Heart left ventricle (tissue), 16 donors: ENCODE results near the gene BAIAP2L2. TPM values are rescaled to one million over a fixed set of nuclear protein-coding genes. Genes with fewer than 3 reads are reported as not detected.
A peak's percentile ranks its signal among the peaks of the same experiment; 100 is the strongest.

ENCODE experiments used
- ATAC-seq, 4 donors: fragments of 200-7000 bp; cut with Tn5 transposase; one replicate each; pipeline ENCODE4 v1.9.1; 2020 to 2022; ENCODE audit warnings: moderate library complexity in 4 of 4, mild to moderate bottlenecking in 3 of 4, moderate number of reproducible peaks in 1 of 4
- DNase-seq, 5 donors: peaks; one replicate each; pipeline ENCODE4 v3.0.0-alpha.2; 2020
- H3K27ac ChIP-seq, 12 donors: fragments of 200-600 bp; sonication (generic) in 4 of 12; one replicate each; pipeline versions ENCODE4 v1.5.0 to v1.8.0; 2016 to 2022; ENCODE audit warnings: mild to moderate bottlenecking in 2 of 12
- H3K27me3 ChIP-seq, 9 donors: fragments of 200-600 bp; sonication (generic) in 2 of 9; one replicate each; pipeline versions ENCODE4 v1.5.1 to v1.8.0; 2016 to 2022; ENCODE audit warnings: mild to moderate bottlenecking in 3 of 9
- H3K36me3 ChIP-seq, 9 donors: fragments of 200-600 bp; sonication (generic) in 2 of 9; one replicate each; pipeline versions ENCODE4 v1.5.0 to v1.8.0; 2018 to 2022; ENCODE audit warnings: mild to moderate bottlenecking in 2 of 9
- H3K4me1 ChIP-seq, 12 donors: fragments of 200-600 bp; sonication (generic) in 4 of 12; one replicate each; pipeline versions ENCODE4 v1.5.0 to v1.8.0; 2016 to 2022; ENCODE audit warnings: mild to moderate bottlenecking in 3 of 12
- H3K4me3 ChIP-seq, 12 donors: fragments of 200-600 bp; sonication (generic) in 4 of 12; one replicate each; pipeline versions ENCODE4 v1.5.0 to v1.8.0; 2017 to 2022; ENCODE audit warnings: mild to moderate bottlenecking in 9 of 12, moderate library complexity in 4 of 12
- H3K9me3 ChIP-seq, 12 donors: fragments of 200-600 bp; sonication (generic) in 4 of 12; one replicate each; pipeline versions ENCODE4 v1.5.0 to v1.8.0; 2016 to 2022; ENCODE audit warnings: mild to moderate bottlenecking in 1 of 12
- POLR2A ChIP-seq, 2 donors: fragments of 450-650 bp; IDR thresholded peaks; one replicate each; pipeline ENCODE4 v1.6.1; 2017; ENCODE audit warnings: antibody characterized with exemption in 2 of 2, mild to moderate bottlenecking in 2 of 2, moderate library complexity in 2 of 2
- WGBS, 4 donors: extraction: QIAGEN DNeasy Blood & Tissue Kit in 2 of 4; methylation state at CpG; one replicate each; pipeline versions ENCODE4 v1.1.5 to v1.1.7; 2013 to 2018; 5-methylcytosine and 5-hydroxymethylcytosine counted together
- intact Hi-C, 10 donors: fragments of 100-400 bp; cut with DNase I; formaldehyde crosslinking; loops; one replicate each; pipeline versions ENCODE4 v1.11.1 to v1.14.2; 2022
- polyA plus RNA-seq, 2 donors: library from polyadenylated mRNA; stranded (reverse); fragments of 200-250 nt; gene quantifications; one replicate each; pipeline ENCODE4 v1.2.3, GENCODE V29; 2013
- total RNA-seq, 9 donors: library from RNA; depleted of rRNA in 2 of 9; stranded (reverse); fragments of >200 nt in 2 of 9; fragmentation: NEBNext Ultra II Directional in 3 of 9; extraction: Animal tissue kit (Norgen Biotek cat#: 25700) in 3 of 9; gene quantifications; one replicate each; pipeline versions ENCODE4 v1.1.0 to v1.2.4, GENCODE V29; 2016 to 2023
- TF ChIP-seq, protein P1 (sequence below), 12 donors: fragments of 200-600 bp; sonication (generic) in 4 of 12; IDR thresholded peaks; one replicate each; pipeline versions ENCODE4 v1.5.0 to v1.8.0; 2018 to 2022; ENCODE audit warnings: antibody characterized with exemption in 12 of 12, mild to moderate bottlenecking in 5 of 12
- donor health status: ischemic (EF 13 %, LVEDD 7.1; RV severe dilation, severe dysfunction).
- donor health status: healthy with polysubstance abuse.
- donor health status: DM: no; HTN: yes; CAD: no.
- donor health status: DM: no; HTN: no; CAD: no.
- donor health status: ischemic (EF 25% LVEDD 6.9; RV normal size, moderate dysfunction).
- donor health status: ischemic (EF 25% LVEDD 5.7; RV mildly dilated, moderate dysfunction).
- donor health status: healthy.
- donor health status: DM: yes; HTN: yes; CAD: no.
- donor health status: ischemic (EF 35%, LVEDD 5.7; RV mildly dilated, moderate dysfunction).
- donor health status: nonischemic (EF 11% LVEDD 7.7; RV severe dilation, severe dysfunction).
- donor health status: DM: yes; HTN: yes; CAD: no.
- donor health status: PGD.
- donor health status: ischemic (EF 29% LVEDD 5.4; RV normal size, mild dysfunction).
- donor health status: nonischemic (EF 23%, LVEDD 6.1; RV moderate dilation, normal function).

BAIAP2L2 gene
- total and polyA plus RNA-seq, 11 donors: 0.09 to 0.30 (median 0.22) TPM; not detected in 1

DNA sequence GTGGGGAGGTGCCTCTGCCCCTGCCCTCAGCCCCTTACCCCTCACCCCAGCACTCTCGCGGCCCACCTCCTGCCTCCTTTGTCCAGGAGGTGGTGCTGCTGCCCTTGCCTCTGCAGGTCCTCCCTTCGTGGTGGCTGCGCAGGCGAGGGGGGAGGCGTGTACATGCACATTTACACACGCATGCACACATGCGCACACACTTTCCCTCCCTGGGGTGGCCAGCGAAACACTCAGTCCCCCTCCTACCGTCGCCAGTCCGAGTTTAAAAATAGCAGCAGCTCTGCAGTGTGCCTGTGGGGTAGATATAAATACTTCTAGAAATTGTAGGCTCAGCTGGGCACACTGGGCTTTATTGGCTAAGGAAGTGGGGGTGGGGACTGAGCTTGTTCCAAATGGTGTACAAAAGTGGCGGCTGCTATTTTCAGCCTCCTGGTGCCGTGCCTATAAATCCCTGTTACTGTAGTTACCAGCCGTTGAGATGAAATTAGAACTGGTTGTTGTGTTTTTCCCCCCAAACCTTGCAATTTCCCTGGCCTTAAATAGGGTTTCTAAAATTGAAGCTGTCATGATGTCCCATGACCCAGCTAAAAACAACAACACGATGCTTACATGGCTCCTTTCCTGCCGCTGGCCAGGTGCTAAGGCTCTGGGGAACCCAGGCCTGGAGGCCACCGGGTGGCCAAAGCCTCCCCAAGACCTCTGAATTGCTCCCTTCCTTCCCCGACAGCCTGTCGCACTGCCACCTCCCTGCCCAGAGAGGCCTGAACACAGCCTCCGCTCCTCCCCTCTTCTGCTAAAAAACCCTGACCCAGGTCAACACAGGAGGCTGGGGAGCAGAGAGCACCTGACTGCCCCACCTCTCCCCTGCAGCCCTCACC, 40.9 kb downstream of the BAIAP2L2 start:
- no peak for TF ChIP-seq POLR2A (IDR thresholded peaks at IDR 0.05)
- TF ChIP-seq, protein P1, sequence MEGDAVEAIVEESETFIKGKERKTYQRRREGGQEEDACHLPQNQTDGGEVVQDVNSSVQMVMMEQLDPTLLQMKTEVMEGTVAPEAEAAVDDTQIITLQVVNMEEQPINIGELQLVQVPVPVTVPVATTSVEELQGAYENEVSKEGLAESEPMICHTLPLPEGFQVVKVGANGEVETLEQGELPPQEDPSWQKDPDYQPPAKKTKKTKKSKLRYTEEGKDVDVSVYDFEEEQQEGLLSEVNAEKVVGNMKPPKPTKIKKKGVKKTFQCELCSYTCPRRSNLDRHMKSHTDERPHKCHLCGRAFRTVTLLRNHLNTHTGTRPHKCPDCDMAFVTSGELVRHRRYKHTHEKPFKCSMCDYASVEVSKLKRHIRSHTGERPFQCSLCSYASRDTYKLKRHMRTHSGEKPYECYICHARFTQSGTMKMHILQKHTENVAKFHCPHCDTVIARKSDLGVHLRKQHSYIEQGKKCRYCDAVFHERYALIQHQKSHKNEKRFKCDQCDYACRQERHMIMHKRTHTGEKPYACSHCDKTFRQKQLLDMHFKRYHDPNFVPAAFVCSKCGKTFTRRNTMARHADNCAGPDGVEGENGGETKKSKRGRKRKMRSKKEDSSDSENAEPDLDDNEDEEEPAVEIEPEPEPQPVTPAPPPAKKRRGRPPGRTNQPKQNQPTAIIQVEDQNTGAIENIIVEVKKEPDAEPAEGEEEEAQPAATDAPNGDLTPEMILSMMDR (IDR thresholded peaks at IDR 0.05): peak; percentile 37 to 78 (median 60)
- intact Hi-C loops: loop anchor here in 4 of 10 donors (5.0 to 10.0 kb wide), 5 partner anchors 165 to 605 kb away; partner anchors contain the start of gene DMC1 (in 1 of the 4)
- WGBS, 4 donors: 33 to 46% (median 38%) methylated on average over 20 to 21 of the region's 21 CpGs
- DNase-seq (peak; percentile 82 to 93 (median 85)), ATAC-seq (peak; percentile 90 to 93 (median 92))
- no peaks in the 10 kb centered on the region for H3K9me3 ChIP-seq
- H3K27ac ChIP-seq: peak overlapping the region; percentile 74 to 91 (median 85)
- no peaks in the 10 kb centered on the region for H3K27me3 ChIP-seq
- peaks cover 0 to 70% (median 46%) of the 10 kb centered on the region in 9 donors for H3K36me3 ChIP-seq
- H3K4me1 ChIP-seq: peaks cover 0 to 44% (median 29%) of the 10 kb centered on the region in 12 donors
- peak overlapping the region in 7 of 12 donors; percentile 7 to 37 (median 35) for H3K4me3 ChIP-seq

DNA sequence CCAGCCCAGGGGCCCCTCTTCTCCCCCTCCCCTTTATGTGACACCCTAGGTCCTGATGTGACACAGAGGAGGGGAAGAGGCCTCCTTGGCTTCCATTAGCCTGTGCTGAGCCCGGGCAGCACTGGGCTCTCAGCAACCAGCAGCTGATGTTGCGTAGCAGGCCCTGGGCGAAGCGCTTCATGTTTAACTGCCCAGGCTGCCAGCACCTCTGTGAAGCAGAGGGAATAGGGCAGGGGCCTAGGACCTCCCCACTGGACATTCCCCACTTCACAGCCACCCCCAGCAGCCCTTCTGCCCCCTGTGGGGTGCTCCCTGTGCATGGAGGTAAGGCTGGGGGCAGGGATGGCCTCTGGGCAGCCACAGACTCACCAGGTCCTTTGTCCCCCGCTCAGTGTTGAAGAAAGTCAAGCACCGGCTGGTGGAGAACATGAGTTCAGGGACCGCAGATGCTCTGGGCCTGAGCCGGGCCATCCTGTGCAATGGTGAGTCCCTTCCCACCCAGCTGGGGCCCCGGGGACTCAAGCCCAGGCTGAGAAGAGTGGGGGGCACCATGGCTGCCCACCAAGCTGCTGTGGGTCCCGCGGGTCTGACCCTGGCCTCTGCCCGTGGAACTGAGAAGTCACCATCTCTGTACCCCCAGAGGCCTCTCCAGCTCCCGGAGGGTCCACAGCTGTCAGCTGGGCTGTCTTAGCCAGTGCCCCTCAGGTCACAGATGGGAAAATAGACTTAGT, 41.7 kb downstream of the BAIAP2L2 start:
- Histone ChIP-seq H3K4me1 (peaks cover 0 to 44% (median 29%) of the 10 kb centered on the region in 12 donors), H3K4me3 (peak overlapping the region in 8 of 12 donors; percentile 7 to 37 (median 26)), H3K9me3 (no peaks in the 10 kb centered on the region), H3K36me3 (peaks cover 0 to 71% (median 43%) of the 10 kb centered on the region in 9 donors), H3K27me3 (no peaks in the 10 kb centered on the region), H3K27ac (peak overlapping the region; percentile 61 to 91 (median 85))
- WGBS, 4 donors: 60 to 69% (median 68%) methylated on average over 8 to 13 of the region's 13 CpGs
- peak in 2 of 5 donors; percentile 24 for DNase-seq
- TF ChIP-seq POLR2A (IDR thresholded peaks at IDR 0.05): no peak
- TF ChIP-seq, protein P1 (IDR thresholded peaks at IDR 0.05): no peak
- intact Hi-C loops: loop anchor here in 3 of 10 donors (5.0 to 10.0 kb wide), 4 partner anchors 166 to 606 kb away; partner anchors contain the start of gene DMC1 (in 1 of the 3)
- ATAC-seq: peak in 3 of 4 donors; percentile 1 to 8 (median 7)

DNA sequence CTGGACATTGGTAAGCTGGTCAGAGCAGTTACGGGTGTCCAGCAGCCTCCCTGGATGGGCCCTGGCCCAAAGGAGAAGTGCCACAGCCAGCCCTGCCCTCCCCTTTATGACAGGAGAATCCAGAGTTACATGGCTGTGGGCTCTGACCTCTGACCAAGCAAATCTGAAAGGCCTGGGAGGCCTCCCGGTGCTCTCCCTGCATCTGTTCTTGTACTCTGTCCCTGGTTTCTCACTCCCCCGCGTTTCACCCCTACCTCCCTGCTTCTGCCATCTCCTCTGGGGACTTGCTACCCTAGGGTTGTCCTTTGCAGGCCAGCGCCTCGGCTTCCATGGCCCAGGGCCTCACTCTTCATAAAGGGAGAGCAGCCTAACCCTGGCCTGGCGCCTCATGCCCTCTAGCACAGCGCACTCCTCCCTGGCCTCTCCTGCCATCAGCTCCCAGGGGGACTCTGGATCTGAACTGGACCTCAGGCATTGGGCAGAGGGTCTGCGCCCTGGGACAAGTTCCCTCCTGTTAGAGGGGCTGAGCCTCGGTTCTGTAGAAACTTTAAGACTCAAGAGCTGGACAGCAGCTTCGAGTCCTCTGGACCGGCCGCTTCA, 42.6 kb downstream of the BAIAP2L2 start:
- H3K36me3 ChIP-seq: peaks cover 0 to 68% (median 33%) of the 10 kb centered on the region in 9 donors
- H3K27me3 ChIP-seq: no peaks in the 10 kb centered on the region
- peak overlapping the region in 10 of 12 donors; percentile 75 to 91 (median 86) for H3K27ac ChIP-seq
- ATAC-seq: no peak
- peaks cover 0 to 47% (median 29%) of the 10 kb centered on the region in 12 donors for H3K4me1 ChIP-seq
- H3K4me3 ChIP-seq: peak overlapping the region in 1 of 12 donors; percentile 36
- DNase-seq: peak in 1 of 5 donors; percentile 58
- WGBS, 4 donors: 78 to 82% (median 80%) methylated on average over 13 of the region's 13 CpGs
- intact Hi-C loops: loop anchor here in 3 of 10 donors (5.0 to 10.0 kb wide), 4 partner anchors 167 to 607 kb away; partner anchors contain the start of gene DMC1 (in 1 of the 3)
- TF ChIP-seq, protein P1 (IDR thresholded peaks at IDR 0.05): no peak
- no peak for TF ChIP-seq POLR2A (IDR thresholded peaks at IDR 0.05)
- no peaks in the 10 kb centered on the region for H3K9me3 ChIP-seq
